Measurements from ENCODE around the gene WFDC6. TPM values are rescaled to one million over a fixed set of nuclear protein-coding genes. Genes with fewer than 3 reads are reported as not detected.

Gene WFDC6
- polyA plus RNA-seq, 1 donor, result not detected

- DNase-seq, result no peak
Measured at GRCh38 chr20:45515147-45515913, 24.0 kb downstream of the WFDC6 start, which contains the start of gene SPINT3. Gene SPINT3 (minus strand): TSS chr20:45515622. CDS start chr20:45515608, 14 bp downstream.

GRCh38 chr20:45510242-45510862 is 28.9 kb downstream of the WFDC6 start:
- no peak for DNase-seq

GRCh38 chr20:45509091-45509490 is 30.2 kb downstream of the WFDC6 start:
- DNase-seq, result no peak

GRCh38 chr20:45508068-45508886 is 31.0 kb downstream of the WFDC6 start:
- no peak for DNase-seq

GRCh38 chr20:45507011-45507820 is 32.1 kb downstream of the WFDC6 start:
- DNase-seq, result no peak

- no peak for DNase-seq
Measured at GRCh38 chr20:45506398-45506797, 32.9 kb downstream of the WFDC6 start.

- DNase-seq, result no peak
Measured at GRCh38 chr20:45503403-45503802, 35.9 kb downstream of the WFDC6 start.

GRCh38 chr20:45502561-45502960 is 36.7 kb downstream of the WFDC6 start:
- no peak for DNase-seq

- DNase-seq, result no peak
Measured at GRCh38 chr20:45501600-45501999, 37.7 kb downstream of the WFDC6 start.

- no peak for DNase-seq
Measured at GRCh38 chr20:45500022-45500421, 39.3 kb downstream of the WFDC6 start.

GRCh38 chr20:45497971-45498494 is 41.2 kb downstream of the WFDC6 start:
- DNase-seq, result no peak

- no peak for DNase-seq
Measured at GRCh38 chr20:45496166-45496565, 43.1 kb downstream of the WFDC6 start.

GRCh38 chr20:45495501-45495941 is 43.8 kb downstream of the WFDC6 start:
- DNase-seq, result no peak

GRCh38 chr20:45489083-45489531 is 50.2 kb downstream of the WFDC6 start:
- no peak for DNase-seq

GRCh38 chr20:45487231-45487635 is 52.0 kb downstream of the WFDC6 start:
- DNase-seq, result no peak

GRCh38 chr20:45485388-45485787 is 53.9 kb downstream of the WFDC6 start:
- no peak for DNase-seq

GRCh38 chr20:45484676-45485075 is 54.6 kb downstream of the WFDC6 start:
- no peak for DNase-seq
